Activated B cell treated with CpG ODN at 0.5 μM for 24 hours (primary cell): ENCODE data around the gene PANX1. TPM values are rescaled to one million over a fixed set of nuclear protein-coding genes. Genes with fewer than 3 reads are reported as not detected.

Experiments used
- ATAC-seq: fragments of 200-7000 bp; cut with Tn5 transposase; one replicate; pipeline ENCODE4 v1.10.0; 2021; ENCODE audit warnings: low read depth, mild to moderate bottlenecking, moderate library complexity
- CTCF ChIA-PET: fragments of 350-600 bp; sonication (Branson Sonifier 250); formaldehyde crosslinking; loops from one replicate; lab custom pipeline; 2021; ENCODE audit warnings: antibody characterized with exemption; lab: Charles Lee
- POLR2A ChIA-PET: fragments of 350-600 bp; sonication (Branson Sonifier 250); formaldehyde crosslinking; loops from one replicate; lab custom pipeline; 2021; ENCODE audit warnings: antibody characterized with exemption; lab: Charles Lee
- DNase-seq: peaks from one replicate; pipeline ENCODE4 v3.0.0; 2022
- H3K27ac Mint-ChIP-seq: one replicate; pipeline ENCODE4 v1.8.0; 2020; ENCODE audit warnings: mixed read lengths
- H3K27me3 Mint-ChIP-seq: one replicate; pipeline ENCODE4 v1.8.0; 2021; ENCODE audit warnings: mixed read lengths
- H3K36me3 Mint-ChIP-seq: one replicate; pipeline ENCODE4 v1.8.0; 2021; ENCODE audit warnings: low read depth, mixed read lengths
- H3K4me1 Mint-ChIP-seq: one replicate; pipeline ENCODE4 v1.8.0; 2021; ENCODE audit warnings: mixed read lengths
- H3K4me3 Mint-ChIP-seq: one replicate; pipeline ENCODE4 v1.8.0; 2020; ENCODE audit warnings: mild to moderate bottlenecking, mixed read lengths
- H3K9me3 Mint-ChIP-seq: one replicate; pipeline ENCODE4 v1.8.0; 2020; ENCODE audit warnings: mixed read lengths
- CTCF ChIP-seq: fragments of 200-600 bp; IDR thresholded peaks from one replicate; pipeline ENCODE4 v1.8.0; 2022; ENCODE audit warnings: antibody characterized with exemption, mild to moderate bottlenecking
- intact Hi-C: fragments of 100-400 bp; cut with micrococcal nuclease; formaldehyde crosslinking; loops from one replicate; pipeline ENCODE4 v1.15.1; 2024
- total RNA-seq: library from RNA; stranded (reverse); gene quantifications from 2 replicates; pipeline ENCODE4 v1.2.3, GENCODE V29; 2022

The PANX1 gene
- total RNA-seq, 1 donor from 2014 or later = 11.2 TPM

- DNase-seq (no peak), ATAC-seq (no peak)
- no peaks in the 10 kb centered on the region for H3K36me3 Mint-ChIP-seq
- no peak overlapping the region for H3K27ac Mint-ChIP-seq
- no peaks in the 10 kb centered on the region for H3K27me3 Mint-ChIP-seq
- H3K4me3 Mint-ChIP-seq = no peak overlapping the region
- TF ChIP-seq CTCF = no peak
- H3K9me3 Mint-ChIP-seq = peaks cover 9% of the 10 kb centered on the region
- intact Hi-C loops = no loop called here
- no peaks in the 10 kb centered on the region for H3K4me1 Mint-ChIP-seq
- ChIA-PET POLR2A (no interaction called here), CTCF (no interaction called here)
Measured at GRCh38 chr11:94211261-94211830, 82.7 kb downstream of the PANX1 start.

- DNase-seq (no peak), ATAC-seq (no peak)
- POLR2A ChIA-PET = no interaction called here
Measured at GRCh38 chr11:94212898-94213297, 84.3 kb downstream of the PANX1 start.

GRCh38 chr11:94217705-94218104 is 89.1 kb downstream of the PANX1 start:
- DNase-seq = no peak
- Mint-ChIP-seq H3K4me1 (no peaks in the 10 kb centered on the region), H3K9me3 (peaks cover 20% of the 10 kb centered on the region), H3K27me3 (no peaks in the 10 kb centered on the region), H3K36me3 (no peaks in the 10 kb centered on the region), H3K4me3 (no peak overlapping the region), H3K27ac (no peak overlapping the region)
- POLR2A ChIA-PET = no interaction called here
- ATAC-seq = no peak
- no peak for TF ChIP-seq CTCF
- CTCF ChIA-PET = no interaction called here
- intact Hi-C loops = no loop called here

More at GRCh38 chr11:94212898-94213297, 84.3 kb downstream of the PANX1 start:
- Mint-ChIP-seq H3K36me3 (no peaks in the 10 kb centered on the region), H3K27me3 (no peaks in the 10 kb centered on the region), H3K4me1 (no peaks in the 10 kb centered on the region), H3K9me3 (peaks cover 14% of the 10 kb centered on the region), H3K27ac (no peak overlapping the region), H3K4me3 (no peak overlapping the region)
- intact Hi-C loops = no loop called here
- no peak for TF ChIP-seq CTCF
- CTCF ChIA-PET = no interaction called here

GRCh38 chr11:94218372-94218771 is 89.7 kb downstream of the PANX1 start:
- Mint-ChIP-seq H3K4me3 (no peak overlapping the region), H3K27me3 (no peaks in the 10 kb centered on the region), H3K36me3 (no peaks in the 10 kb centered on the region), H3K9me3 (peaks cover 20% of the 10 kb centered on the region), H3K4me1 (no peaks in the 10 kb centered on the region), H3K27ac (no peak overlapping the region)
- ChIA-PET CTCF (no interaction called here), POLR2A (no interaction called here)
- ATAC-seq = no peak
- DNase-seq = no peak
- intact Hi-C loops = no loop called here
- no peak for TF ChIP-seq CTCF

GRCh38 chr11:94219771-94220170 is 91.1 kb downstream of the PANX1 start:
- Mint-ChIP-seq H3K4me1 (no peaks in the 10 kb centered on the region), H3K36me3 (no peaks in the 10 kb centered on the region), H3K27me3 (no peaks in the 10 kb centered on the region), H3K27ac (no peak overlapping the region), H3K4me3 (no peak overlapping the region), H3K9me3 (peaks cover 20% of the 10 kb centered on the region)
- ChIA-PET POLR2A (no interaction called here), CTCF (no interaction called here)
- ATAC-seq (no peak), DNase-seq (no peak)
- TF ChIP-seq CTCF = no peak
- intact Hi-C loops = no loop called here
